HCT116 (cell line): Measurements from ENCODE around the gene BFAR. TPM values are rescaled to one million over a fixed set of nuclear protein-coding genes. Genes with fewer than 3 reads are reported as not detected.

Experiments
- ATAC-seq: fragments of 200-7000 bp; cut with Tn5 transposase; 2 replicates; pipeline ENCODE4 v1.9.1; 2020; ENCODE audit warnings: mild to moderate bottlenecking, moderate library complexity
- BruUV-seq: library from RNA; stranded (reverse); fragments of 400-500 nt; replicated peaks from 2 replicates; lab custom pipeline; 2021; lab: Mats Ljungman, UMichigan
- CTCF ChIA-PET: fragments of 300-600 bp; sonication (Branson Sonifier 250); formaldehyde crosslinking; loops from one replicate; lab custom pipeline; 2021; ENCODE audit warnings: antibody characterized with exemption; lab: Charles Lee
- POLR2A ChIA-PET: fragments of 300-600, 350-600 bp; sonication (Branson Sonifier 250); formaldehyde crosslinking; loops from one replicate; lab custom pipeline; 2021; ENCODE audit warnings: antibody characterized with exemption; lab: Charles Lee
- RAD21 ChIA-PET, 2 experiments: fragments of 300-600 bp; sonication (Branson Sonifier 250); formaldehyde crosslinking; loops; one replicate each; lab custom pipeline; 2023; ENCODE audit warnings: low total read pairs in 2 of 2; ENCODE audit not compliant: uncharacterized antibody in 2 of 2, unreplicated experiment in 2 of 2, low non-redundant PET in 1 of 2; lab: Charles Lee
- DNase-seq: peaks from one replicate; pipeline ENCODE4 v3.0.0-alpha.2; 2010; ENCODE audit warnings: low read depth, low spot score
- H2AFZ ChIP-seq: fragments of 200-600 bp; shearing (Covaris generic), sonication (generic); 2 replicates; pipeline ENCODE4 v1.6.1; 2017; ENCODE audit warnings: low read depth, mixed run types, mixed read lengths, antibody characterized with exemption, low read length; ENCODE audit not compliant: poor library complexity, severe bottlenecking
- H3K27ac ChIP-seq: 2 replicates; pipeline ENCODE4 v1.5.1; 2012; ENCODE audit warnings: low read depth, low read length
- H3K27me3 ChIP-seq: fragments of 200-600 bp; sonication (generic); 2 replicates; pipeline ENCODE4 v1.6.1; 2016; ENCODE audit warnings: mixed run types, low read length, mixed read lengths; ENCODE audit not compliant: insufficient read depth
- H3K36me3 ChIP-seq, 2 experiments: fragments of 200-500 bp in 1 of 2; fragments of 200-600 bp in 1 of 2; sonication (Bioruptor generic) in 1 of 2; sonication (generic) in 1 of 2; 2 replicates each; pipeline versions ENCODE4 v1.5.1 to v1.6.1; 2014 to 2016; ENCODE audit warnings: low read length in 2 of 2, inconsistent platforms in 1 of 2, mixed read lengths in 1 of 2, mixed run types in 1 of 2; ENCODE audit not compliant: insufficient read depth in 2 of 2, control insufficient read depth in 1 of 2
- H3K4me1 ChIP-seq, 2 experiments: fragments of 200-600 bp in 1 of 2; sonication (generic) in 1 of 2; 2 replicates each; pipeline versions ENCODE4 v1.5.1 to v1.6.1; 2012 to 2017; ENCODE audit warnings: low read length in 2 of 2, inconsistent platforms in 1 of 2, mild to moderate bottlenecking in 1 of 2, mixed read lengths in 1 of 2, mixed run types in 1 of 2, moderate library complexity in 1 of 2; ENCODE audit not compliant: insufficient read depth in 2 of 2, control insufficient read depth in 1 of 2
- H3K4me2 ChIP-seq: fragments of 200-600 bp; sonication (generic); 2 replicates; pipeline ENCODE4 v1.6.1; 2017; ENCODE audit warnings: mixed run types, low read length, mixed read lengths
- H3K4me3 ChIP-seq, 2 experiments: fragments of 200-600 bp in 1 of 2; sonication (generic) in 1 of 2; replicated peaks in 1 of 2; 2 replicates each; pipeline ENCODE4 v1.5.1; 2011 to 2016; ENCODE audit warnings: low read length in 2 of 2, control low read depth in 1 of 2, low read depth in 1 of 2, mild to moderate bottlenecking in 1 of 2, mixed read lengths in 1 of 2, mixed run types in 1 of 2
- H3K79me2 ChIP-seq: fragments of 200-600 bp; sonication (generic); 2 replicates; pipeline ENCODE4 v1.6.1; 2017; ENCODE audit warnings: mild to moderate bottlenecking, mixed run types, low read length, moderate library complexity, mixed read lengths; ENCODE audit not compliant: insufficient read depth
- H3K9ac ChIP-seq: fragments of 200-600 bp; sonication (generic); 2 replicates; pipeline ENCODE4 v1.6.1; 2016; ENCODE audit warnings: low read length, mixed read lengths
- H3K9me2 ChIP-seq: fragments of 200-600 bp; sonication (generic), shearing (Covaris generic); 2 replicates; pipeline ENCODE4 v1.6.1; 2017; ENCODE audit warnings: mixed run types, mild to moderate bottlenecking, moderate library complexity; ENCODE audit not compliant: insufficient read depth
- H3K9me3 ChIP-seq, 2 experiments: fragments of 200-500 bp in 1 of 2; fragments of 200-600 bp in 1 of 2; sonication (Bioruptor generic) in 1 of 2; sonication (generic) in 1 of 2; 2 replicates each; pipeline ENCODE4 v1.6.1; 2014 to 2017; ENCODE audit warnings: low read length in 2 of 2, mixed read lengths in 2 of 2, inconsistent platforms in 1 of 2, low read depth in 1 of 2, mild to moderate bottlenecking in 1 of 2, mixed run types in 1 of 2, moderate library complexity in 1 of 2; ENCODE audit not compliant: control insufficient read depth in 1 of 2, insufficient read depth in 1 of 2
- H4K20me1 ChIP-seq: fragments of 200-600 bp; sonication (generic), shearing (Covaris generic); 2 replicates; pipeline ENCODE4 v1.6.1; 2017; ENCODE audit warnings: mixed run types, mild to moderate bottlenecking, moderate library complexity; ENCODE audit not compliant: insufficient read depth
- CEBPB ChIP-seq: IDR thresholded peaks from 2 replicates; pipeline ENCODE4 v1.6.1; 2012; ENCODE audit warnings: low read depth
- EGR1 ChIP-seq: IDR thresholded peaks from 2 replicates; pipeline ENCODE4 v1.6.1; 2012; ENCODE audit warnings: low read depth
- ELF1 ChIP-seq: IDR thresholded peaks from 2 replicates; pipeline ENCODE4 v1.6.1; 2012; ENCODE audit warnings: low read depth, borderline replicate concordance
- EZH2 ChIP-seq: fragments of 200-600 bp; sonication (generic); IDR thresholded peaks from 2 replicates; pipeline ENCODE4 v1.6.1; 2017; ENCODE audit warnings: antibody characterized with exemption, mixed run types
- EZH2phosphoT487 ChIP-seq: fragments of 200-600 bp; IDR thresholded peaks from 2 replicates; pipeline ENCODE4 v1.6.1; 2018; ENCODE audit warnings: antibody characterized with exemption, borderline replicate concordance
- FOSL1 ChIP-seq: IDR thresholded peaks from 2 replicates; pipeline ENCODE4 v1.6.1; 2012; ENCODE audit warnings: low read depth
- JUND ChIP-seq: IDR thresholded peaks from 2 replicates; pipeline ENCODE4 v1.6.1; 2012
- POLR2A ChIP-seq: IDR thresholded peaks from 2 replicates; pipeline ENCODE4 v1.7.0; 2011; ENCODE audit warnings: borderline replicate concordance; ENCODE audit not compliant: insufficient read depth, insufficient read length; ENCODE audit errors: extremely low read depth
- POLR2AphosphoS5 ChIP-seq: IDR thresholded peaks from 2 replicates; pipeline ENCODE4 v1.6.1; 2011; ENCODE audit warnings: mild to moderate bottlenecking, low read depth, low read length, moderate library complexity
- RAD21 ChIP-seq: IDR thresholded peaks from 2 replicates; pipeline ENCODE4 v1.6.1; 2012; ENCODE audit warnings: low read depth, mild to moderate bottlenecking
- REST ChIP-seq: IDR thresholded peaks from 2 replicates; pipeline ENCODE4 v1.6.1; 2012; ENCODE audit warnings: low read depth
- SIN3A ChIP-seq: IDR thresholded peaks from 2 replicates; pipeline ENCODE4 v1.6.1; 2012; ENCODE audit warnings: low read depth
- SRF ChIP-seq: IDR thresholded peaks from 2 replicates; pipeline ENCODE4 v1.6.1; 2012; ENCODE audit warnings: low read depth
- YY1 ChIP-seq: IDR thresholded peaks from 2 replicates; pipeline ENCODE4 v1.6.1; 2011; ENCODE audit warnings: low read length, low read depth, moderate library complexity, mild to moderate bottlenecking; ENCODE audit not compliant: insufficient replicate concordance; ENCODE audit errors: extremely low read depth
- ZBTB33 ChIP-seq: IDR thresholded peaks from 2 replicates; pipeline ENCODE4 v1.6.1; 2011; ENCODE audit warnings: mild to moderate bottlenecking, low read length, moderate library complexity; ENCODE audit not compliant: insufficient replicate concordance; ENCODE audit errors: extremely low read depth
- ZFX ChIP-seq: fragments of 450-650 bp; IDR thresholded peaks from 2 replicates; pipeline ENCODE4 v1.6.1; 2017
- ZNF274 ChIP-seq: fragments of 200-500 bp; sonication (Bioruptor generic); IDR thresholded peaks from 2 replicates; pipeline ENCODE4 v1.6.1; 2014; ENCODE audit warnings: mild to moderate bottlenecking, low read depth, low read length, inconsistent platforms
- intact Hi-C: fragments of 100-400 bp; cut with micrococcal nuclease; formaldehyde crosslinking; loops from 2 replicates; pipeline ENCODE4 v1.10.0; 2022
- total RNA-seq: library from RNA; stranded (reverse); gene quantifications from one replicate; pipeline ENCODE4 v1.2.1, GENCODE V29; 2021; ENCODE audit not compliant: unreplicated experiment

BFAR gene
- total RNA-seq, 1 experiment from 2014 or later, result 49.7 TPM

- DNase-seq, result no peak
- no peak for ATAC-seq
- no peak overlapping the region for H3K4me2 ChIP-seq
- ChIA-PET CTCF (no interaction called here), RAD21 (no interaction called here), POLR2A (no interaction called here)
- no peaks in the 10 kb centered on the region for H3K9me3 ChIP-seq
- intact Hi-C loops, result no loop called here
- no peak overlapping the region for H3K27ac ChIP-seq
- H2AFZ ChIP-seq, result no peak overlapping the region
- no TSS peak for BruUV-seq
- no peak overlapping the region for H3K4me3 ChIP-seq
- H3K4me1 ChIP-seq, result no peaks in the 10 kb centered on the region
- H3K36me3 ChIP-seq, result no peaks in the 10 kb centered on the region
- no peaks in the 10 kb centered on the region for H4K20me1 ChIP-seq
- H3K79me2 ChIP-seq, result no peaks in the 10 kb centered on the region
- no peak for TF ChIP-seq SRF
- no peak for TF ChIP-seq REST
- TF ChIP-seq ZNF274, result no peak
- no peak for TF ChIP-seq EZH2
- no peak for TF ChIP-seq EZH2phosphoT487
- no peak for TF ChIP-seq EGR1
- no peak for TF ChIP-seq CEBPB
- no peak for TF ChIP-seq YY1
- TF ChIP-seq POLR2AphosphoS5, result no peak
- TF ChIP-seq ELF1, result no peak
- no peak for TF ChIP-seq RAD21
- TF ChIP-seq ZBTB33, result no peak
- no peak for TF ChIP-seq FOSL1
- no peak for TF ChIP-seq SIN3A
- no peak for TF ChIP-seq ZFX
- TF ChIP-seq POLR2A, result no peak
- no peak for TF ChIP-seq JUND
- no peak overlapping the region for H3K9ac ChIP-seq
- H3K9me2 ChIP-seq, result no peaks in the 10 kb centered on the region
- no peaks in the 10 kb centered on the region for H3K27me3 ChIP-seq
Observed at GRCh38 chr16:14676633-14677032, 43.9 kb downstream of the BFAR start.
